Neural cell (in vitro differentiated cells): Measurements from ENCODE around the gene MAPK10. TPM values are rescaled to one million over a fixed set of nuclear protein-coding genes. Genes with fewer than 3 reads are reported as not detected.

Experiments
- H2AFZ ChIP-seq: fragments of 200-600, 300-800 bp; sonication (generic), shearing (Covaris generic); 2 replicates; pipeline ENCODE4 v1.6.0; 2014; ENCODE audit warnings: low read depth, mild to moderate bottlenecking, antibody characterized with exemption, low read length, moderate library complexity
- H3F3A ChIP-seq: fragments of 200-600 bp; shearing (Covaris generic); 2 replicates; pipeline ENCODE4 v1.6.1; 2016; ENCODE audit warnings: mild to moderate bottlenecking, moderate library complexity, mixed read lengths, antibody characterized with exemption, low read length; ENCODE audit not compliant: insufficient read depth, poor library complexity, severe bottlenecking
- H3K27ac ChIP-seq: fragments of 200-600, 300-800 bp; sonication (generic), shearing (Covaris generic); 2 replicates; pipeline ENCODE4 v1.5.1; 2014; ENCODE audit warnings: mild to moderate bottlenecking, low read length, moderate library complexity
- H3K27me3 ChIP-seq: fragments of 300-800, 200-600 bp; sonication (generic), shearing (Covaris generic); 2 replicates; pipeline ENCODE4 v1.6.0; 2014; ENCODE audit warnings: mild to moderate bottlenecking, low read depth, low read length, moderate library complexity; ENCODE audit not compliant: insufficient read depth
- H3K36me3 ChIP-seq: fragments of 300-800, 200-600 bp; sonication (generic), shearing (Covaris generic); 2 replicates; pipeline ENCODE4 v1.5.1; 2014; ENCODE audit warnings: mild to moderate bottlenecking, antibody characterized with exemption, low read length, moderate library complexity; ENCODE audit not compliant: insufficient read depth
- H3K4me2 ChIP-seq: fragments of 300-800, 200-600 bp; sonication (generic), shearing (Covaris generic); 2 replicates; pipeline ENCODE4 v1.6.0; 2014; ENCODE audit warnings: mild to moderate bottlenecking, low read length
- H3K4me3 ChIP-seq: fragments of 300-800, 200-600 bp; sonication (generic), shearing (Covaris generic); 2 replicates; pipeline ENCODE4 v1.5.1; 2014; ENCODE audit warnings: mild to moderate bottlenecking, low read length, moderate library complexity
- H3K79me2 ChIP-seq: fragments of 200-600 bp; shearing (Covaris generic); replicated peaks from 2 replicates; pipeline ENCODE4 v1.6.0; 2014; ENCODE audit warnings: mild to moderate bottlenecking, low read length, moderate library complexity; ENCODE audit not compliant: insufficient read depth
- H3K9ac ChIP-seq: fragments of 300-800, 200-600 bp; sonication (generic), shearing (Covaris generic); 2 replicates; pipeline ENCODE4 v1.6.1; 2016; ENCODE audit warnings: mild to moderate bottlenecking, low read length, mixed read lengths
- H3K9me2 ChIP-seq: fragments of 200-600 bp; shearing (Covaris generic); 2 replicates; pipeline ENCODE4 v1.6.1; 2016; ENCODE audit warnings: mild to moderate bottlenecking, low read length, mixed read lengths; ENCODE audit not compliant: insufficient read depth
- H3K9me3 ChIP-seq: fragments of 200-600, 300-800 bp; sonication (generic), shearing (Covaris generic); 2 replicates; pipeline ENCODE4 v1.6.1; 2016; ENCODE audit warnings: mild to moderate bottlenecking, mixed run types, low read length, moderate library complexity, mixed read lengths
- H4K20me1 ChIP-seq: fragments of 200-600 bp; shearing (Covaris generic); 2 replicates; pipeline ENCODE4 v1.6.1; 2016; ENCODE audit warnings: mild to moderate bottlenecking, mixed run types; ENCODE audit not compliant: insufficient read depth
- CTCF ChIP-seq: fragments of 450-650 bp; IDR thresholded peaks from 2 replicates; pipeline ENCODE4 v1.5.1; 2014; ENCODE audit warnings: antibody characterized with exemption, mild to moderate bottlenecking, moderate library complexity; ENCODE audit not compliant: poor library complexity, severe bottlenecking
- EP300 ChIP-seq: fragments of 450-650 bp; conservative IDR thresholded peaks from 2 replicates; pipeline ENCODE4 v1.6.1; 2014; ENCODE audit warnings: antibody characterized with exemption, mild to moderate bottlenecking, moderate library complexity; ENCODE audit not compliant: poor library complexity, severe bottlenecking
- EZH2 ChIP-seq: fragments of 200-600, 300-800 bp; shearing (Covaris generic), sonication (generic); IDR thresholded peaks from 2 replicates; pipeline ENCODE4 v1.6.1; 2014; ENCODE audit warnings: antibody characterized with exemption, low read length, borderline replicate concordance, mild to moderate bottlenecking; ENCODE audit not compliant: insufficient read depth, poor library complexity, severe bottlenecking
- MXI1 ChIP-seq: fragments of 450-650 bp; conservative IDR thresholded peaks from 2 replicates; pipeline ENCODE4 v1.6.1; 2014; ENCODE audit warnings: antibody characterized with exemption, mild to moderate bottlenecking; ENCODE audit not compliant: poor library complexity, severe bottlenecking
- POLR2AphosphoS5 ChIP-seq: IDR thresholded peaks from 2 replicates; pipeline ENCODE4 v1.6.1; 2012
- RAD21 ChIP-seq: fragments of 450-650 bp; conservative IDR thresholded peaks from 2 replicates; pipeline ENCODE4 v1.6.1; 2014; ENCODE audit warnings: antibody characterized with exemption, mild to moderate bottlenecking, moderate library complexity
- REST ChIP-seq: IDR thresholded peaks from 2 replicates; pipeline ENCODE4 v1.6.1; 2012; ENCODE audit warnings: borderline replicate concordance
- SMC3 ChIP-seq: fragments of 450-650 bp; conservative IDR thresholded peaks from 2 replicates; pipeline ENCODE4 v1.6.1; 2014; ENCODE audit warnings: antibody characterized with exemption, mild to moderate bottlenecking, moderate library complexity; ENCODE audit not compliant: poor library complexity
- TAF1 ChIP-seq: IDR thresholded peaks from 2 replicates; pipeline ENCODE4 v1.6.1; 2012; ENCODE audit warnings: low read depth
- polyA plus RNA-seq: library from polyadenylated mRNA; depleted of rRNA; stranded (reverse); fragments of >200 nt; gene quantifications from 2 replicates; pipeline ENCODE4 v1.2.3, GENCODE V29; 2014

MAPK10 gene
- polyA plus RNA-seq, 1 donor from 2014 or later = 91.9 TPM

GRCh38 chr4:86233681-86234080, 126.2 kb downstream of the MAPK10 start:
- Histone ChIP-seq H3K9me3 (no peaks in the 10 kb centered on the region), H3K4me2 (no peak overlapping the region), H3K4me3 (no peak overlapping the region), H3K9ac (no peak overlapping the region), H3K79me2 (peaks cover 4% of the 10 kb centered on the region), H3K27ac (no peak overlapping the region), H3F3A (no peaks in the 10 kb centered on the region), H3K27me3 (no peaks in the 10 kb centered on the region), H3K9me2 (no peaks in the 10 kb centered on the region), H3K36me3 (peaks cover 3% of the 10 kb centered on the region), H4K20me1 (no peaks in the 10 kb centered on the region), H2AFZ (no peak overlapping the region)
- no peak for TF ChIP-seq RAD21
- TF ChIP-seq CTCF = no peak
- no peak for TF ChIP-seq EZH2
- no peak for TF ChIP-seq EP300
- TF ChIP-seq SMC3 = no peak
- no peak for TF ChIP-seq REST
- TF ChIP-seq POLR2AphosphoS5 = no peak
- TF ChIP-seq TAF1 = no peak
- no peak for TF ChIP-seq MXI1

GRCh38 chr4:86233090-86233489, 126.8 kb downstream of the MAPK10 start:
- H2AFZ ChIP-seq = no peak overlapping the region
- H3K9ac ChIP-seq = no peak overlapping the region
- no peaks in the 10 kb centered on the region for H3K9me3 ChIP-seq
- no peaks in the 10 kb centered on the region for H4K20me1 ChIP-seq
- no peak overlapping the region for H3K4me3 ChIP-seq
- H3K36me3 ChIP-seq = peaks cover 3% of the 10 kb centered on the region
- no peak overlapping the region for H3K4me2 ChIP-seq
- H3K27ac ChIP-seq = no peak overlapping the region
- H3K79me2 ChIP-seq = peaks cover 4% of the 10 kb centered on the region
- H3K27me3 ChIP-seq = no peaks in the 10 kb centered on the region
- H3K9me2 ChIP-seq = no peaks in the 10 kb centered on the region
- H3F3A ChIP-seq = no peaks in the 10 kb centered on the region
- TF ChIP-seq EZH2 = no peak
- no peak for TF ChIP-seq POLR2AphosphoS5
- no peak for TF ChIP-seq MXI1
- TF ChIP-seq SMC3 = no peak
- TF ChIP-seq EP300 = no peak
- TF ChIP-seq CTCF = no peak
- TF ChIP-seq REST = no peak
